Loucy (cell line): ENCODE results near the gene MTX3.

ENCODE experiments used
- EZH2phosphoT487 ChIP-seq: fragments of 200-600 bp; IDR thresholded peaks from 2 replicates; pipeline ENCODE4 v1.6.1; 2018; ENCODE audit warnings: antibody characterized with exemption, mild to moderate bottlenecking, moderate library complexity, borderline replicate concordance
- TF ChIP-seq, protein P1 (sequence below): fragments of 200-600 bp; sonication (generic); conservative IDR thresholded peaks from 2 replicates; pipeline ENCODE4 v1.5.1; 2014; ENCODE audit warnings: mild to moderate bottlenecking, antibody characterized with exemption, low read length

DNA sequence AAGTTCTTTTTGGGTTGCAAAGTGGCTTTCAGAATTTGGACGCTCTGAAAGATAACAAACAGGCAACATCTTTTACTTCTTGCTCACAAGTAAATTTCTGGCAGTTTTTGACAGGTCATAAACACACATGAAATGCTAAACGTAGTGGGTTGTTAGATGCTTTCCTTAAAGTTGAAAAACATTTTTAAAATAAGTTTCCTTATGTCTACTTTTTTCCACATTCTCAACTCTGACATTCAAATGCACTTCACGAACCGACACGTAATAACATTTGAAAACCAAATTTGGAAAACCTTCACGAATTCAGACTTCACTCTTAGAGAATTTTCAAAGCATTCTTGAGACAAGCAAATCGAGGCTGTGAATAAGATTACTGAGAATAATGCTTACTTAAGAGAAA lies 26.9 kb downstream of the MTX3 start:
- TF ChIP-seq, protein P1, sequence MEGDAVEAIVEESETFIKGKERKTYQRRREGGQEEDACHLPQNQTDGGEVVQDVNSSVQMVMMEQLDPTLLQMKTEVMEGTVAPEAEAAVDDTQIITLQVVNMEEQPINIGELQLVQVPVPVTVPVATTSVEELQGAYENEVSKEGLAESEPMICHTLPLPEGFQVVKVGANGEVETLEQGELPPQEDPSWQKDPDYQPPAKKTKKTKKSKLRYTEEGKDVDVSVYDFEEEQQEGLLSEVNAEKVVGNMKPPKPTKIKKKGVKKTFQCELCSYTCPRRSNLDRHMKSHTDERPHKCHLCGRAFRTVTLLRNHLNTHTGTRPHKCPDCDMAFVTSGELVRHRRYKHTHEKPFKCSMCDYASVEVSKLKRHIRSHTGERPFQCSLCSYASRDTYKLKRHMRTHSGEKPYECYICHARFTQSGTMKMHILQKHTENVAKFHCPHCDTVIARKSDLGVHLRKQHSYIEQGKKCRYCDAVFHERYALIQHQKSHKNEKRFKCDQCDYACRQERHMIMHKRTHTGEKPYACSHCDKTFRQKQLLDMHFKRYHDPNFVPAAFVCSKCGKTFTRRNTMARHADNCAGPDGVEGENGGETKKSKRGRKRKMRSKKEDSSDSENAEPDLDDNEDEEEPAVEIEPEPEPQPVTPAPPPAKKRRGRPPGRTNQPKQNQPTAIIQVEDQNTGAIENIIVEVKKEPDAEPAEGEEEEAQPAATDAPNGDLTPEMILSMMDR: no peak
- no peak for TF ChIP-seq EZH2phosphoT487
